ENCODE measurements around the gene CACNG4. TPM values are rescaled to one million over a fixed set of nuclear protein-coding genes. Genes with fewer than 3 reads are reported as not detected.

CACNG4 gene
- total RNA-seq, 1 experiment from 2014 or later: 6.3 TPM

DNA sequence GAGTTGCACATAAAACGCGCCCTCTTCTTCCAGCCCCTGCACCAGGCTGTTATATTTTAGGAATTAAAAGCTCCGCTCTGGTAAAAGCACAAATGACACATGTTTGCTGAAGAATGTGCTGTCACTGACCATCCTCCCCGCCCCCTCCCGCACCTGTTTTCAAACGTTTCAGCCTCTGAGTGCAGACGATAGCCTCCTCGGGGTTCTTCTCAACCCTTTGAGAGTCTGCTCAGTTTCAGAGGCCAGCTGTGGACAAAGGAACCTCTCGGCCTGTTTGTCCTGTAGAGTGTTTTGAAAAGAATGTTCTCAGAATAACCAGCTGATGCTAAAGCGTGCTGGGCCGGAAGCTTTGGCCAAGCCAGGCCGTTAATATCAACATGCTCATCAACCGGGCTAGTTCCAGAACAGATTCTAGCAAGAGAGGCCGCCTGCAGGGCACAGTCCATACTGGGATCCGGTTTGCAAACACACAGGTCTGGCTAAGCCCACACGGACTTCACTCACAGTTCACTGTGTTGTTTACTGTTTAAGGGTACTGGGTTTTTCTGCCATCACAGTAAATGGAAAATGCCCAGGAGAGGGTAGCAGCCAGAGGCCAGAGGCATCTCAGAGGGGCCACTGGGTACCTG lies 6.4 kb upstream of the CACNG4 start:
- Histone ChIP-seq H3K9ac (ENCODE audit: extremely low read depth, insufficient read length, low read length) (no peak overlapping the region), H4K5ac (ENCODE audit: insufficient read length, low read depth, low read length) (no peak overlapping the region), H3K4me1 (ENCODE audit: insufficient read depth, low read length) (no peaks in the 10 kb centered on the region), H3K18ac (ENCODE audit: insufficient read length, low read depth, low read length) (no peak overlapping the region), H4K91ac (ENCODE audit: insufficient read length, low read depth, low read length) (no peak overlapping the region), H2BK120ac (ENCODE audit: low read depth, low read length, poor library complexity, severe bottlenecking) (no peak overlapping the region), H2BK5ac (ENCODE audit: insufficient read length, low read length) (no peak overlapping the region), H2BK12ac (ENCODE audit: insufficient read length, low read depth, low read length) (no peak overlapping the region), H3K56ac (ENCODE audit: insufficient read length, low read depth, low read length) (no peak overlapping the region), H3K79me2 (ENCODE audit: insufficient read depth, low read length) (no peaks in the 10 kb centered on the region), H2AK5ac (ENCODE audit: insufficient read length, low read length) (no peak overlapping the region), H3K14ac (ENCODE audit: insufficient read depth, low read length) (no peak overlapping the region), H3K79me1 (ENCODE audit: insufficient read depth, low read depth, low read length, poor library complexity, severe bottlenecking) (no peaks in the 10 kb centered on the region), H2BK15ac (ENCODE audit: low read depth, low read length) (no peak overlapping the region), H2AFZ (ENCODE audit: low read length) (no peak overlapping the region), H3K4me2 (ENCODE audit: insufficient read depth, insufficient read length, low read length) (no peak overlapping the region), H3K4ac (ENCODE audit: low read depth, low read length) (no peak overlapping the region), H3K27me3 (ENCODE audit: insufficient read depth, low read length) (peaks cover 3% of the 10 kb centered on the region; the same call in 1 of the 2 replicates), H3K23ac (ENCODE audit: insufficient read length, low read depth, low read length) (no peak overlapping the region), H4K20me1 (ENCODE audit: control insufficient read depth, insufficient read depth, insufficient read length) (no peaks in the 10 kb centered on the region), H2BK20ac (ENCODE audit: low read depth, low read length, poor library complexity, severe bottlenecking) (no peak overlapping the region), H3T11ph (ENCODE audit: low read length) (no peak overlapping the region), H3K27ac (ENCODE audit: insufficient read length, low read depth, low read length) (no peak overlapping the region), H4K8ac (replicated peaks; ENCODE audit: insufficient read length, low read depth, low read length) (no peak overlapping the region), H3K23me2 (ENCODE audit: insufficient read length, low read depth, low read length, poor library complexity, severe bottlenecking) (no peaks in the 10 kb centered on the region), H3K9me3 (ENCODE audit: control insufficient read depth, low read depth, low read length) (no peaks in the 10 kb centered on the region)
- H3K27ac Mint-ChIP-seq: no peak overlapping the region
- H3K4me1 Mint-ChIP-seq: peaks cover 27 to 38% of the 10 kb centered on the region in 2 experiments
- H3K36me3 Mint-ChIP-seq (ENCODE audit: insufficient read depth in 1 of 3, low read depth in 3 of 3): no peaks in the 10 kb centered on the region
- TF ChIP-seq, protein P1, sequence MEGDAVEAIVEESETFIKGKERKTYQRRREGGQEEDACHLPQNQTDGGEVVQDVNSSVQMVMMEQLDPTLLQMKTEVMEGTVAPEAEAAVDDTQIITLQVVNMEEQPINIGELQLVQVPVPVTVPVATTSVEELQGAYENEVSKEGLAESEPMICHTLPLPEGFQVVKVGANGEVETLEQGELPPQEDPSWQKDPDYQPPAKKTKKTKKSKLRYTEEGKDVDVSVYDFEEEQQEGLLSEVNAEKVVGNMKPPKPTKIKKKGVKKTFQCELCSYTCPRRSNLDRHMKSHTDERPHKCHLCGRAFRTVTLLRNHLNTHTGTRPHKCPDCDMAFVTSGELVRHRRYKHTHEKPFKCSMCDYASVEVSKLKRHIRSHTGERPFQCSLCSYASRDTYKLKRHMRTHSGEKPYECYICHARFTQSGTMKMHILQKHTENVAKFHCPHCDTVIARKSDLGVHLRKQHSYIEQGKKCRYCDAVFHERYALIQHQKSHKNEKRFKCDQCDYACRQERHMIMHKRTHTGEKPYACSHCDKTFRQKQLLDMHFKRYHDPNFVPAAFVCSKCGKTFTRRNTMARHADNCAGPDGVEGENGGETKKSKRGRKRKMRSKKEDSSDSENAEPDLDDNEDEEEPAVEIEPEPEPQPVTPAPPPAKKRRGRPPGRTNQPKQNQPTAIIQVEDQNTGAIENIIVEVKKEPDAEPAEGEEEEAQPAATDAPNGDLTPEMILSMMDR (conservative IDR thresholded peaks at IDR 0.05): no peak
- no peaks in the 10 kb centered on the region for H3K9me3 Mint-ChIP-seq
- no peak overlapping the region for H3K4me3 Mint-ChIP-seq
- DNase-seq: no peak
- H3K27me3 Mint-ChIP-seq (ENCODE audit: low read depth): peaks cover 39% of the 10 kb centered on the region
- no CpG with 5 or more reads among the region's 16 CpGs for WGBS (ENCODE audit: extremely low coverage, insufficient read length, low lambda C conversion rate)

Measured in H9 (cell line).